B cell (primary cell): ENCODE data around the gene ARHGEF10L. TPM values are rescaled to one million over a fixed set of nuclear protein-coding genes. Genes with fewer than 3 reads are reported as not detected.

ENCODE experiments used
- ATAC-seq: fragments of 200-7000 bp; cut with Tn5 transposase; one replicate; pipeline ENCODE4 v1.10.0; 2021; ENCODE audit warnings: low read depth, mild to moderate bottlenecking, moderate number of reproducible peaks, moderate library complexity
- CTCF ChIA-PET: fragments of 350-600 bp; sonication (Branson Sonifier 250); formaldehyde crosslinking; loops from one replicate; lab custom pipeline; 2021; ENCODE audit warnings: antibody characterized with exemption, inconsistent platforms; lab: Charles Lee
- POLR2A ChIA-PET: fragments of 350-600 bp; sonication (Branson Sonifier 250); formaldehyde crosslinking; loops from one replicate; lab custom pipeline; 2021; ENCODE audit warnings: antibody characterized with exemption; lab: Charles Lee
- DNase-seq: peaks from one replicate; pipeline ENCODE4 v3.0.0; 2013
- H2AFZ ChIP-seq: 2 replicates; pipeline ENCODE4 v1.6.1; 2012; ENCODE audit warnings: mild to moderate bottlenecking, low read depth, low read length; ENCODE audit not compliant: insufficient read depth, poor library complexity, severe bottlenecking
- H3K27ac ChIP-seq, 2 donors: 1 replicate in 1 of 2; 2 replicates in 1 of 2; pipeline ENCODE4 v1.5.1; 2012 to 2013; ENCODE audit warnings: low read length in 2 of 2, mild to moderate bottlenecking in 2 of 2, moderate library complexity in 1 of 2
- H3K27me3 ChIP-seq, 4 experiments: fragments of 200-600 bp in 1 of 4; sonication (generic) in 1 of 4; replicated peaks in 1 of 4; 1 replicate in 2 of 4; 2 replicates in 2 of 4; pipeline versions ENCODE4 v1.6.1 to v1.7.0; 2013 to 2016; ENCODE audit warnings: low read length in 3 of 4, mild to moderate bottlenecking in 2 of 4, mixed read lengths in 1 of 4, moderate library complexity in 1 of 4; ENCODE audit not compliant: insufficient read depth in 4 of 4, control insufficient read depth in 3 of 4; ENCODE audit errors: control extremely low read depth in 1 of 4
- H3K36me3 ChIP-seq, 2 experiments: replicated peaks in 1 of 2; 1 replicate in 1 of 2; 2 replicates in 1 of 2; pipeline versions ENCODE4 v1.6.1 to v1.7.1; 2013; ENCODE audit warnings: low read length in 1 of 2; ENCODE audit not compliant: insufficient read depth in 2 of 2, control insufficient read depth in 1 of 2; ENCODE audit errors: control extremely low read depth in 1 of 2, extremely low read depth in 1 of 2
- H3K4me1 ChIP-seq, 2 donors: fragments of 200-600 bp in 1 of 2; sonication (generic) in 1 of 2; 1 replicate in 1 of 2; 2 replicates in 1 of 2; pipeline versions ENCODE4 v1.5.1 to v1.6.1; 2013 to 2017; ENCODE audit warnings: low read length in 2 of 2; ENCODE audit not compliant: control insufficient read depth in 2 of 2, insufficient read depth in 2 of 2
- H3K4me2 ChIP-seq: replicated peaks from 2 replicates; pipeline ENCODE3; 2012; ENCODE audit warnings: mild to moderate bottlenecking, low read depth, low read length; ENCODE audit not compliant: poor library complexity, severe bottlenecking
- H3K4me3 ChIP-seq, 5 experiments: fragments of 200-600 bp in 1 of 5; sonication (generic) in 1 of 5; 1 replicate in 3 of 5; 2 replicates in 2 of 5; pipeline versions ENCODE4 v1.5.1 to v1.7.0; 2011 to 2016; ENCODE audit warnings: low read length in 4 of 5, mild to moderate bottlenecking in 4 of 5, low read depth in 2 of 5, control low read depth in 1 of 5, moderate library complexity in 1 of 5; ENCODE audit not compliant: insufficient read depth in 1 of 5; ENCODE audit errors: control extremely low read depth in 1 of 5, extremely low read depth in 1 of 5
- H3K79me2 ChIP-seq: fragments of 200-600 bp; sonication (generic); one replicate; pipeline ENCODE4 v1.6.0; 2016; ENCODE audit warnings: low read length; ENCODE audit not compliant: control insufficient read depth, insufficient read depth
- H3K9ac ChIP-seq: fragments of 200-600 bp; sonication (generic); 2 replicates; pipeline ENCODE4 v1.6.1; 2017; ENCODE audit warnings: mild to moderate bottlenecking, low read length, moderate library complexity
- H3K9me3 ChIP-seq, 3 donors: one replicate each; pipeline versions ENCODE4 v1.6.1 to v1.7.1; 2013; ENCODE audit warnings: low read length in 2 of 3; ENCODE audit not compliant: control insufficient read depth in 2 of 3, insufficient read depth in 1 of 3; ENCODE audit errors: control extremely low read depth in 1 of 3
- H4K20me1 ChIP-seq: 2 replicates; pipeline ENCODE4 v1.6.0; 2012; ENCODE audit warnings: mild to moderate bottlenecking, low read length; ENCODE audit not compliant: insufficient read depth, control insufficient read depth, poor library complexity, severe bottlenecking
- H3K27ac Mint-ChIP-seq: one replicate; pipeline ENCODE4 v1.8.0; 2021; ENCODE audit warnings: mixed read lengths
- H3K27me3 Mint-ChIP-seq: one replicate; pipeline ENCODE4 v1.8.0; 2021; ENCODE audit warnings: mixed read lengths
- H3K4me1 Mint-ChIP-seq: one replicate; pipeline ENCODE4 v1.8.0; 2021; ENCODE audit warnings: mixed read lengths
- H3K4me3 Mint-ChIP-seq: one replicate; pipeline ENCODE4 v1.8.0; 2021; ENCODE audit warnings: mixed read lengths
- H3K9me3 Mint-ChIP-seq: one replicate; pipeline ENCODE4 v1.8.0; 2022; ENCODE audit warnings: mixed read lengths; ENCODE audit not compliant: insufficient read depth
- CTCF ChIP-seq: fragments of 200-600 bp; IDR thresholded peaks from one replicate; pipeline ENCODE4 v1.8.0; 2022; ENCODE audit warnings: antibody characterized with exemption, mild to moderate bottlenecking
- EZH2 ChIP-seq: IDR thresholded peaks from 2 replicates; pipeline ENCODE4 v1.6.1; 2012; ENCODE audit warnings: borderline replicate concordance, low read depth, mild to moderate bottlenecking, moderate library complexity, low read length; ENCODE audit not compliant: insufficient read depth, poor library complexity, severe bottlenecking
- WGBS: methylation state at CpG from one replicate; pipeline ENCODE4 v1.1.5; 2013; ENCODE audit warnings: missing lambda C conversion rate; ENCODE audit not compliant: insufficient coverage; 5-methylcytosine and 5-hydroxymethylcytosine counted together
- intact Hi-C: fragments of 100-400 bp; cut with micrococcal nuclease; formaldehyde crosslinking; loops from one replicate; pipeline ENCODE4 v1.10.0; 2022
- polyA plus RNA-seq: library from polyadenylated mRNA; depleted of rRNA; stranded (reverse); fragments of >200 nt; gene quantifications from 2 replicates; pipeline ENCODE4 v1.2.3, GENCODE V29; 2012
- total RNA-seq, 2 donors: library from RNA; stranded (reverse); fragments of 120-200 nt in 1 of 2; gene quantifications; 1 replicate in 1 of 2; 2 replicates in 1 of 2; pipeline versions ENCODE4 v1.2.3 to v1.2.4, GENCODE V29; 2013 to 2022

ARHGEF10L gene
- total and polyA plus RNA-seq, 2 donors (not counting 1 experiment from before 2014, with no cell fraction given): 2.0 to 4.9 TPM

- CTCF ChIA-PET: interaction anchor here (1.4 kb wide), 1 partner anchor 28 kb away, joined by 3 read pairs; no protein-coding TSS in a partner anchor
- H3K27ac ChIP-seq: no peak overlapping the region
- DNase-seq (no peak), ATAC-seq (no peak)
- H3K9me3 Mint-ChIP-seq: no peaks in the 10 kb centered on the region
- TF ChIP-seq CTCF (no peak), EZH2 (no peak)
- no peaks in the 10 kb centered on the region for H3K9me3 ChIP-seq
- no peak overlapping the region for H3K4me3 ChIP-seq
- peaks cover 0 to 10% (median 0%) of the 10 kb centered on the region in 4 experiments for H3K27me3 ChIP-seq
- no peak overlapping the region for H3K4me3 Mint-ChIP-seq
- H3K36me3 ChIP-seq: no peaks in the 10 kb centered on the region
- no peak overlapping the region for H3K27ac Mint-ChIP-seq
- no peaks in the 10 kb centered on the region for H3K4me1 Mint-ChIP-seq
- POLR2A ChIA-PET: no interaction called here
- WGBS: 60% methylated on average over 16 of the region's 19 CpGs
- H3K4me1 ChIP-seq: no peaks in the 10 kb centered on the region
- peaks cover 22% of the 10 kb centered on the region for H3K27me3 Mint-ChIP-seq
- H3K4me2 ChIP-seq: no peak overlapping the region
- H4K20me1 ChIP-seq: no peaks in the 10 kb centered on the region
- H3K79me2 ChIP-seq: no peaks in the 10 kb centered on the region
- no peak overlapping the region for H2AFZ ChIP-seq
- H3K9ac ChIP-seq: no peak overlapping the region
- intact Hi-C loops: no loop called here
These were observed 17.4 kb upstream of the ARHGEF10L start for GRCh38 chr1:17521946-17522612.

- no peak overlapping the region for H3K4me2 ChIP-seq
- H3K27me3 ChIP-seq: peaks cover 0 to 10% (median 0%) of the 10 kb centered on the region in 4 experiments
- H3K9me3 ChIP-seq: no peaks in the 10 kb centered on the region
- H2AFZ ChIP-seq: no peak overlapping the region
- DNase-seq: no peak
- H3K36me3 ChIP-seq: no peaks in the 10 kb centered on the region
- CTCF ChIA-PET: no interaction called here
- Mint-ChIP-seq H3K27ac (no peak overlapping the region), H3K4me1 (no peaks in the 10 kb centered on the region), H3K4me3 (no peak overlapping the region), H3K27me3 (peaks cover 18% of the 10 kb centered on the region), H3K9me3 (no peaks in the 10 kb centered on the region)
- intact Hi-C loops: no loop called here
- WGBS: 94% methylated on average over 7 of the region's 7 CpGs
- H3K4me3 ChIP-seq: no peak overlapping the region
- no peak overlapping the region for H3K27ac ChIP-seq
- H3K79me2 ChIP-seq: no peaks in the 10 kb centered on the region
- H4K20me1 ChIP-seq: no peaks in the 10 kb centered on the region
- ATAC-seq: no peak
- POLR2A ChIA-PET: no interaction called here
- no peaks in the 10 kb centered on the region for H3K4me1 ChIP-seq
- H3K9ac ChIP-seq: no peak overlapping the region
- TF ChIP-seq CTCF (no peak), EZH2 (no peak)
These were observed 16.0 kb upstream of the ARHGEF10L start for GRCh38 chr1:17523321-17524041.
